ENCODE results near the gene SERBP1.
"Not testable (repeated sequence)": the region's sequence is repeated elsewhere in the genome, so short reads cannot be mapped to it uniquely, and the experiment has no call there.

SERBP1 gene

DNA sequence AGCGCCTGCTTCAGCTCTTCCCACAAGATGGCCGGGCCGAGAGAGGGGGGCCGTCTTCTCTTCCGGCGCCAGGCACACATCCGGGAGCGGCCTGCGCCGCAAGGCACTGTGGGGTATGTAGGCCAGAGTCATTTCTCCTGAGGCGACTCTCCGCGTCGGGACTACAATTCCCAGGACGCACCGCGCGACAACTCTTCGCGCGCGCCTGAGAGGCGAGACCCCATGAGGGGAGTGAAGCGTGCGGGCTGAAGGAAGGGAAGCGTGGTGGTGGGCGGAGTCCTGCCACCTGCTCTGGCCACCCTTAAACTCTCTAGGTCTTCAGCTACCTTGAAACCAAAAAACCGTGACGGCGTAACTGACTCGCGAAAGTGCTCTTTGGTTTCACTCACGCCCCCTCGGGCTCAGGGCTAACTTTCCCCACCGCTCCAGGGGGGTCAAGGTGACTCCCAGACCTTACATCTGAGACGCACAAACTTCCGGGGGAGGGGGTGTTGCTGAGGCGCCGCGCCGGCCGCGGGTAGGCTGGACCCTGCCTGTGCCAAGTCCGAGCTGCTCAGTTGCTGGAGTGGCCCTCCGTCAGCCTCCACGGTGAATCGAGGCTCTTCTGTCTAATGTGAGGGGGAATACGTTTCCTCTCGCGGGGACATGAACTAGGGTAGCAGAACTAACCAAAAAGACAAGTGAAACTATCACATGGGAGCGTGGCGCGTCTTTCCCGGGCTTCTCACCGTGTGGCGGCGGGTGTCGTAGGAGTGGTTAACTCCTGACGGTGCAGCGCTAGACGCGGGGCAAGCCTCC lies at the start of gene SERBP1:
TSS of gene SERBP1 (minus strand) at position 45 of the 798 bp plus-strand sequence. CDS start 102 bp downstream, outside the sequence.
- peak; percentile 97 for DNase-seq

DNA sequence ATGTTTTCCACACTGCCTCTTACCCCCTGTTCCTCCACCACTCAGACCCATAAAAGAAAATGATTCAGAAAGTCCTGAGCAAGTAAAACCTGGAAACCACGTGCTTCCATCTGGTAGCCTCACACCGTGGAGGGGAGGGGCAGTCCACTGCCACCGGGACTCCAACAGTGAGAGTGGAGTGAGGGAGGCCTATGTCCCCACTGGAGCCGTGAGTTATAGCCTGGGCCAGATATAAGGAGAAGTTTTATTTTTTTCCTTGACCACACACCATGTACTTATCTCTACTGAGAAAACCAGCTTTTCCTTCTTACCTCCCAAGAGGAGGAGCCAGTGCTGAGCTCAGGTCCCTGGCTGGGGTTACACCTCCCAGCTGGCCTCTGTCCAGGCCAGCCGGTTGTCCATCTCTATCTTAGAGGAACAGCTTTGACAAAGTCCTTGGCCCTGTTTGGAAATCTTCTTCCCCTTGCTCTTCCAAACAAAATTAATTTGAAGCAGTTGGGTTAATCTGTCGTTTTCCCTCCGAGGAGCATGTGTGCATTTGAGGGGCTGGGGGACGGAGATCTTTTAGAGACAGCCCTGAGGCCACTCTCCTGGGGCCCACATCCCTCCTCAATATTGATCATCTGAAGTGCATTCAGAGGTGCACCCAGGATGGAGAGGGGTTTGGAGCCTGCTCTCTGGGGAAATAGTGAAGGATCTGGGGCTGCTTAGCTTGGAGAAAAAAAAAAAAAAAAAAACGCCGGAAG lies 49.1 kb upstream of the SERBP1 start:
- peak; percentile 49 for DNase-seq

DNA sequence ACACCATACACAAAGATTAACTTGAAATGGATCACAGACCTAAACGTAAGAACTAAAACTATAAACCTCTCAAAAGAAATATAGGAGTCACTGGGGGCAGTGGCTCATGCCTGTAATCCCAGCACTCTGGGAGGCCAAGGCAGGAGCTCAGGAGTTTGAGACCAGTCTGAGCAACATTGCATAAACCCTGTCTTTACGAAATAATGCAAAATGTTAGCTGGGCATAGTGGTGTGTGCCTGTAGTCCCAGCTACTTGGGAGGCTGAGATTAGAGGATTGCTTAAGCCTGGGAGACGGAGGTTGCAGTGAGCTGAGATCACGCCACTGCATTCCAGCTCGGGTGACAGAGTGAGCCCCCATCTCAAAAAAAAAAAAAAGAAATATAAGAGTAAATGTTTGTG lies 46.7 kb upstream of the SERBP1 start:
- no peak for DNase-seq

DNA sequence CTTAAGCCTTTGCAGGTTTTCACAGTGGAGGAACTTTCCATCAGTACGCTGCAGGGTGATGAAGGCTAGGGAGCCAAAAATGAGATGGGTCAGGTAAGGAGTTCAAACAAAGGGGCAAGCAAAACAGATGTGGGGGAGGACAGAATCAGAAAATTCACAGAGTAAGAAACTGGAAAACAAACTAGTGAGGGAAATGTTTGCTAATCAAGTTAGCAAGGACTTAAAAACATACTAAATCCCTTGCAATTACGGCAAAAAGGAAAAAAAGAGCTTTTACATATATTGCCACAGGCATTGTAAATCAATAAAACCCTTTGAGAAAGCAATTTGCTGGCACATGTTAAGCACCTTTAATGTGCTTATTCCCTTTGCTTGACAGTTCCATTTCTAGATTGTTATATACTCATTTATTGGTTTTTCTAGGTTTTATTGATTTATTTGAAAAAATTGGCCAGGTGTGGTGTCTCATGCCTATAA lies 45.8 kb upstream of the SERBP1 start:
- DNase-seq = no peak

DNA sequence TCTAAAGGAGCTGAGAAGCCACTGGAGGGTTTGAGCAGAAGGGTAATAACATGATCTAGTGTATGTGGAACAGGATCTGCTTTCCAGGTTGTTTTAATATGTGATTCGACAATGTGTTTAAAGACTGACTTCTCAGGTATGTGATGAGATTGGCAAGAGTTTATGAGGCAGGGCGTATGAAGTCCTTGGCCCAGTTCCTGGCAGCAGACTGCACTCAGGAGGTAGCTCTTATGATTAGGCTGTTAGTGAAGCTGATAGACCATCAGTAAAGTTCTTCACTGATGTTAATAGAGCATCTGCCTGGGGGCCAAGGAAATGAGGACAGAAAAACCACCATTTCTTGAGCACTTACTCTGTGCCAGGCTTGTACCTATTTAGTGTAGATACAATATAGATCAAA lies 41.9 kb upstream of the SERBP1 start:
- no peak for DNase-seq

DNA sequence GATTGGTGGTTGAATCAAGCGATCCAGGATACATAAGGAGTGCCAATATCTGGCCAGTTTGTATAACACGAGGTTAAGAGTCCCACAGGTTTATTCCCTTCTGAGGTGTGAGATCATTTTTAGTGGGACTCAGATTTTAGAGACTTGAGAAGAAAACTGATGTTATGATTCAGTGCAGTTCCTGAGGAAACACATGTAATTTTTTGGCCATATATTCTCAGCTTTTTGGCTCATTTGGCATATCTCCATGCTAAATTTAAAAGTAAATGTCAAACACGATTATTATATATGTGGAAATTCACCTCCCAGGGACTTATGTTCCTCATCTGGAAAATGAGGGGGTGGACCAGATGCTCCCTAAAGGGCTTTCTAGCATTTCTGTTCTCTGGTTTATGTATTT lies 39.2 kb upstream of the SERBP1 start:
- no peak for DNase-seq

DNA sequence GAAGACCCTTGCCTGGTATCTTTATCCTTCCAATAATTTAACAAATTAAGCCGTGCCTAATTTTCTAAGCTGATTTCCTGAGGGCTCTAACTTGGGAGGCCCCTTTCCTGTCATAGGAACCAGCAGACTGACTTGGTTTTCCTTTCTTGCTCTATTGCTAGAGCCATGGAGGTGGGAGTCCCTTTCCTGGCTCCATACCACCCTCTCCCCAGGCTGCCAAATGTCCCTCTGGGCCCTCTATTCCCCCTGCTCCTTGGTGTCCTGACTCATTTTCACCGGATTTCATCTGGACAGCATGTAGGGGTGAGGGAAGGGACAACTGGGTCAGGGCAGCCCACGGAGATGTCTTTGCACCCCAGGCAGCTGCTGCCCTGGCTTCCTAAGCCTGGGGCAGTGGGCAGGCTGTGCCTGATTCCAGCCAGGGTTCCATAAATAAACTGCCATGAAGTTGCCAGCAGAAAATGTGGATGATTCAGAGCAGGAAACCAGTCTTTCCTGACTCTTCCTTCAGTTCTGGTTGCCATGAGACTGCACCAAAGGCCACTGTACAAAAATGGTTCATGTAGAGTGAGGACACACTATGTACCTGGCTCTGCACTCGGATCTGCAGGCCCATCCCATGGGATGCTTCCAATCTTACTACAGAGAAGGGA lies 38.0 kb upstream of the SERBP1 start:
- DNase-seq = peak; percentile 52

DNA sequence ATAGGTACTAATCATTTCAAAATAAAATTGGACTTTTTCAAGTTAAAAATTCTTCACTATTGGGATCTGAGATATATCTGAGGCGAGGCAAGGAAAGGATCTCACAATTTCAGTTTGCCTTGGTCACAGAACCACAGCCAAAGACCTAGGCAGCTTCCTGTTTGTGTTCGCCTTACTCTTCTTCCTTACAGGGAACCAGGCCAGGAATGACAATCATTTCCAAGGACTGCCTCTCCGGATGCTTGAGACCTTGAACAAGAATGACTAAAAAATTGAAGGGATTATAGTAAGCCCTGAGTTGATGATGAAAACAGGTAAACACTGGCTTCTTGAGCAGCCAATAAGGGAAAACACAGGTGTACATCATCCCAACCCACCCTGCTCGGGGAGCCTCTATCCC lies 35.2 kb upstream of the SERBP1 start:
- DNase-seq = no peak

DNA sequence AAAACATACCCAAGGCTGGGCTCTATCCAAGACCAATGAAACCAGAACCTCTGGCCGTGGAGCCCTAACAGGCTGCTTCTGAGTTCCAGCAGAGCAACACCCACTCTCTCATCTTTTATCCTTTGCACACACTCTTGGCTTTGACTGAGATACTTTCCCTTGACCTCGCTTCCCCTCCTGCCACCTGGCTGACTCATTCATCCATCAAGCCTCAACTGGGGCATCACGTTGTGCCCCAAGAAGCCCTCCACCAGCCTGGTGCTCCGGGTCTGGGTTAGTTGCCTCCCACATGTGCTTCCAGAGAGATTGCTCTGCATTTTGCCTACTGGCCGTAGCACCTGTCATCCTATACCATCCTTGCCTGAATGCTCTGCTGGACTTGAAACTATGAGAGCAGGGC lies 34.5 kb upstream of the SERBP1 start:
- no peak for DNase-seq

DNA sequence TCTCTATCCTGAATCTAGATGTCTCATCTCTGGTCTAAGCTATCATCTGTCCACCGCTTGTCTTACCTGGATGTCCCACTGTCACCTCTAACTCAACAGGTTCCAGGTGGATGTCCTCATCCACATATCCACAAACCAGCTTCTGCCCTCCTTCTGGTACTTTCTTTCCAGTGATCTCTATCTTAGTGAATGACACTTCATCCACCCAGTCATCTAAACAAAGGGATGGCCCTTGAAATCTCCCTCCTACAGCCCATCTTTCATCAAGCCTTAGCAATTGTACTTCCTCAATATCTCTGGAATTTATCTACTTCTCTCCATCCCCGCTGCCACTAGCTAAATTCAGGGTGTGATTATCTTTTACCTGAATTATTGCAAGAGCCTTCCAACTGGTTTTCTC lies 33.9 kb upstream of the SERBP1 start:
- no peak for DNase-seq

DNA sequence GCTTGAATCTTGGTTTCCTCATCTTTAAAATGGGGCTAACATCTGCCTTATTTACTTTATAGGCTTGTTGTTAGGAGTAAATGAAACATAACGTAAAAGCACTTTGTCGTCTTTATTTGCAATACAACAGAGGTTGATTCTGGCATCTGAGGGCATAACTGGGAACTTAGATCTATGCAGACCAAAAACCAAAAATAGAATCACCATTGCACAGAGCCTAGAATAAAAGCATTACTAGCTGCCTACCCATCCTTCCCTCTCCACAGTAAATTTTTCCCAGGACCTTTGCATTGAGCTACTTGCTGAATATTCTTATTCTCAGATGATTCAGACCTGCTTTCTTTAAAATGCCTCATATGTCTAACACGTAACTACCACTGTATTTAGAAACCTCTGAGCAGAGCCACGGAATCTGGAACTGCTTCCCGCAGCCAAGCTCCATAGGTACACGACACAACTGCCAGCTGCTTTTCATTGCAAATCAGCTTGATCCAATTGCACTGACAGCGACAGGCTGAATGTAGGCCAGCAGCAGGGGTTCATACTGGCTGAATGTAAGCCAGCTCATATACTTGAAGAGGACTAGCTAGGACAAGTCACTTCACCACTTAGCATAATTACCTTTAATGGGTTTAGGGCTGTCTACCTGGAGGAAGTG lies 33.2 kb upstream of the SERBP1 start:
- DNase-seq = no peak

DNA sequence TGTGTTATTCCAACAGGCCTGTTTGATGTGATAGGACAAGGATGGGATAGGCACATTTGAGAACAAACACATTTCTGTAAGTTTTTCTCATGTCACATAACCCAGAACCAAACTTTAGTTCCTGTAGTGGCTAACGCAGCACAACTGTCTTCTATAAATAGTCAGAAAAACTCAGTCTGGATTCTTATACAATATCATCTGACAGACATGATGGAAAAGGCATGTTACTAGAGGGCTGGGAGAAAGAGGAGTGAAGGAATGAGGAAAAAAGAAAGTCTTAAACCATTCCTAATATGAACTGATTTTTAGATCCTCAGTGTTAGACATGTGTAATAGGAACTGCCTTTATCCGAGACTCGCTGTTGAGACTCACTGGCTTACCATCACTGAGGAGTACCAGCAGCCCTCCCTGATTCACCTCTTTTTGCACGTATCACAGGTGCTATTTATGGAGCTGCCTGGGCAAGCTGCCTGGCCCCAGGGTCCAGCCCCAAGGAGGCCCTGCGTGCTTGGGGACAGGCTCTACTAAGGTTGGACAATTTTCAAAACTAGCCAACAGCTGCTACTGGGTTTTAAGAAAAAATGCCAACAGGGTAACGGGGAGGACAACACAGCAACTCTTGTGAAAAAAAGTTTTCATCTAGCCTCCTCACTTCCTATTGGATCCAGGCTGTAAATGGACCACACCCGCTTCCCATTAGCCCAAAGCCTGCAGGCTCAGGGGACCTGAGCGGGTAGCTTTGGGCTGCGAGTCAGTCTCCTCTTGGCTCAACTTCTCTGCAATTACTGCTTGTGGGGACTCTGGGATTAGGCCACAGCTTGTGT lies 30.7 kb upstream of the SERBP1 start:
- no peak for DNase-seq

DNA sequence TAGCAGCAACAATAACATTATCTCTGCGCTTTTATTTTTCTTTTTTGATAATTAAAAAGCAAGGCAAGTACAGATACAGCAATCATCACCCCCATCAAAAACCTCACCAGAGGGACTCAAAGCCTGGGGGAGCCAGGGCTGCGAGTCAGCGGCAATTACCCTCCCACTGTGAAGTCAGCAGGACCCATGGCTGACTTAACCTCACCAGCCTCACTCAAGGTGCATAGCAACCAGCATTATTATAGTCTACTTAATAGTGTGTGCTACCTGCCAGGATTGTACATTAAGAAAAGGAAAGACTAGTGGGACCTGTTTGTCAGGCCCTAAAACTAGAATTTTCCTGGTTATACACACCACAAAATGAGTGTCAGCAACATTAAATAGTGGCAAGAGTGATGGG lies 28.9 kb upstream of the SERBP1 start:
- no peak for DNase-seq

DNA sequence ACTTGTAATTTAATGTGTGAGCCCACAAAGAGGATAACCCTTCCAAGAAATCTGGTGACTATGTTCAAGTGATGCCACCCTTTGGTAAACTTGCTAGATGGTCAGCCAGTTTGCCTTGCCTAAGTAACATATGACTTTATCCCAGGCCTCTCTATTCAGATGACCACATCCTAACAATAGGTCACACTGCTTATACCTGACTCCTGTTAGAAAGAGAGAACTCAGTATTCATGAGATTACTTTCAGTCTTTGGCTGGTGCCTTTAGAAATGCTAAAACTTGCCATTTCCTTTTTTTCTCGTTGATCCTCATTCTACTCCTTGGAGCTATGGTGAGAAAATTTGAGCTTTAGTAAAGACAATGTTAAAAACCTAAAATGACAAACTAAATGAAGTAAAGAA lies 28.5 kb upstream of the SERBP1 start:
- DNase-seq = no peak

DNA sequence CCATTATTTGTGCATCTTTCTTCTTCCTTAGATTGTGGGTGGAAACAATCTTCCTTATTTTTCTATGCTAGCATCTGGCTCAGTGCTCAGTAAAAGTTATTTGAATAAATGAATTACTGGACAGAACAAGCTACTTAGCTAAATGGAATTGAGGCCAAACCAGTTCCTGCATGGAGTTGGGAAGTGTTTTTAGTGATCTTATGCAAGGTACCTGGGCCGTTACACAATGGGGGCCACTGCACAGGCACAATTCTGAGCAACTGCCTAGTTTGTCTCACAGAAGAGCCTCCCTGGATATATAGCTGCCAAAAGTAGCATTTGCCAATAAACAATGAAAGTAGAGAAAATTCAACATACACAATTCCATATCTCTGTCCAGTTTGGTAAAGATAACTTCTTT lies 27.0 kb upstream of the SERBP1 start:
- DNase-seq = no peak

DNA sequence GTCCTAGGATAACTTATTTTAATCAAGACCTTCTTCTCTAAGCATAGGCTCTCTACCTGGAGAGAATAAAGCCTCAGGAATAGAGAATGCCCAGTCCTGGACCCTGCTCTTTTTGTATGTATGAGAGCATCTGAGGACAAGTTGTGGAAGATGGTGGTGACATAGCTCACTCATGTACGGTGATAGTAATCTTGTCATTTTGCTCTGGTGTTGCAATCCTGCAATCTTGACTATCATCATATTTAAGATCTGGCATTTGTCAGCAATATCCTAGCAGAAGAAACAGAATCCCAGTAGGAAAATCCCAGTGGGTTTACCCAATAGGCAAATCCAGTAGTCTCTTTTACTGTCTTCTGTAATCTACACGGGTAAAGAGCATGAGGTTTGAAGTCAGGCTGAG lies 21.6 kb upstream of the SERBP1 start:
- DNase-seq = no peak

DNA sequence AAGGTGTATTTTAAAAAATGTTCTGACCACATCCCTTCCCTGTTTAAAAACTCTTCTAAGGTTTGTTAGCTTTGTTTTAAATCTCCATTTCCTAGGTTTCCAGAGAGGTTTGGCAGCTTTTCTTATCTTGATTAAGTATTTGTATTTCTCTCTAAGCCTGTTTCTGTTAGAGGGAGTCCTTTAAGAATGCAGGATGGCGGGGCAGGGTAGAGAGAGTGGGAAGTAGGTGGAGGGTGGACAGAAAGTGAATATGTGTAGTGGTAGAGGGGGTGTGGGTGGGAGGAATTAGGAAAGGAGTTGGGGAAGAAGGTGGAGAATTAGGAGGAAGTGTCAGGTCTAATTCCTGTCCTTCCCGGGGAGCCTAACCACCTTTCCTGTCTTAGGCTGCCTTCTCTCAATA lies 21.2 kb upstream of the SERBP1 start:
- no peak for DNase-seq

DNA sequence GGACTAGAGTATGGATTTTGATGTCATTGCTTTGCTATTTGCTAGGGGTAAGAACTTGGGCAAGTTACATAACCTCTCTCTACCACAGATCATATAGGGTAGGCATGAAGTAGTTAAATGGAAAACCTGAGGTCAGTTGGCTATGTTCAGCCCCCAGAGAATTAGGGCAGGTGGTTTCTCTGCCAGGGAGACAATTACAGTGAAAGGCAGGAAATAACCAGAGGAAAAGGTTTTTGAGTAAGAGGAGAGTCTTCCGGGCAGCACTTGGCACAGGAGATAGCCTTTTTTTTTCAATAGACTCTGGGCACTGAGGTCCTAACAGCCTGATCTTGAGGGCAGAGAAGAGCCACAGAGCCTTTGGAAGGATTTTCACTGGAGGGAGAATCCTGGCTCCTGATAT lies 16.7 kb upstream of the SERBP1 start:
- no peak for DNase-seq

DNA sequence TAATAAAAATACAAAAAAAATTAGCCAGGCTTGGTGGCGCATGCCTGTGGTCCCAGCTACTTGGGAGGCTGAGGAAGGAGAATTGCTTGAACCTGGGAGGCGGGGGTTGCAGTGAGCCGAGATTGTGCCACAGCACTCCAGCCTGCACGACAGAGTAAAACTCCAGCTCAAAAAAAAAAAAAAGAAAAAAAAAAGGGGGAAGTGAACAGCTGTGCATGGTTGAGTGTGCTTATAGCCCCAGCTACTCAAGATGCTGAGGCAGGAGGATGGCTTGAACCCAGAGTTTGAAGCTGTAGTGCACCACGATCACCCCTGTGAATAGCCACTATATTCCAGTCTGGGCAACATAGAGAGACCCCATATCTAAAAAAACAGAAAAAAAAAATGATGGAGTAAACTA lies 15.8 kb upstream of the SERBP1 start:
- not testable (repeated sequence) for DNase-seq

DNA sequence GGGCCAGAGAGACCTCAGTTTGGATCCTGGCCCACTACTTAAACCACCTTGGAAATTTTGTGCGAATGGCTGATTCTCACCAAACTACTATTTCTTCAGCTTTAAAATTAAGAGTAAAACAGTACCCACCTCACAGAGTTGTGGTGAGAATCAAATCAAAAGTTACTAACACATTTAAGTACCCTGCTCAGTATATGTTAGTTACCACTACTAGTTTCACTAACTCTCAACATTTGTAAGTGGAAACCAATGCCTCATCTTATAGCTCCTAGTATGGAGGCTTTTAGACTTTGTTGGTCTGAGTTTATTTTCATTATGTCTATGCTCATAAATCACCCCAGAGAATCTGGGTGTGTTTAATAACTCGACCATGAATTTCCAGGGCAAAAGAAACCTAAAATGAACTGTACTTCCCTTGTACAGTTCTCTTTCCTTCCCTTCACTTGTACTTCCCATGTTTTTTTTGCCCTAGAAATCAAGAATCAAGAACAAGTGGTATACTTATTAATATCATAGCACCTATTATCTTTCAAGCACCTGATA lies 11.6 kb upstream of the SERBP1 start:
- DNase-seq = no peak

DNA sequence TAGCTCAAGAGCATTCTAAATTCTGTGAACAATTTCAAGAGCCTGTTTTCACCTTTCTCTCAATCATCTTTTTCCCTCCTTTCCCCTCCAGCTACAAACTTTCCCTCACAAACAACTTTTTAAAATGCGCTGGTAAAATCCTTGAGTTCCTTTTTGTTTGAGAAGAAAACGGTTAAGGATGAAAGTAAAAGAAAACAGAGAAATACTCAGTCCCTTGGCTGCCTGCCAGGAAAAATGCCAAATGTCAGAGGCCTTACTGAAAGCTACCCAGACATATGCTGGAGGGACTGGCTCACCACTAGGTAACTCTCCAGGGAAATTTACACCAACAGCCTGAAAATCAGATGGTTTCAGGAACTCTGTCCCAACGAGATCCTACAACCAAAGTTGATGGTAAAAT lies 11.0 kb upstream of the SERBP1 start:
- no peak for DNase-seq

DNA sequence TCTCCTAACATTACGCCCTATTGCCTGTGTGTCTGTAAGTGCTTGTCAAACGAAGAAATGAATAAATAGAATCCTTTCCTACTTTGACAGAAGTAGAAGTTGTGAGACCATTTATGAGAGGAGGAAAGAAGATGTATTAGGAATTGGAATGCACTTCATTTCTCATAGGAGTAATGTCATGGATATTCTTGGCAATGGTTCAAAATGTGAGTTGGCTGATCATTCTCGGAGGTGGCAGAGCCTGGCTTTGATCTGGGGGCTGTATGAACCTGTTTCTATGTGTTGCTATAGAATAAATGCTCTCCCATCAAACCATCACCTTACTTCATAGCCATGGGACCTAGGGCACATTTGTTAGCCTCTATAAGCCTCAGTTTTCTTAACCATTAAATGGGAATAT lies 10.1 kb upstream of the SERBP1 start:
- no peak for DNase-seq

Data from NCI-H226 (cell line).